GM18858 (cell line): ENCODE measurements around the gene SMIM34.
"Not testable (repeated sequence)": the region's sequence is repeated elsewhere in the genome, so short reads cannot be mapped to it uniquely, and the experiment has no call there.

ENCODE experiments used
- ATAC-seq: cut with Tn5 transposase; IDR thresholded peaks from one replicate; pipeline ENCODE4 v1.9.1; 2021; ENCODE audit not compliant: unreplicated experiment

Gene SMIM34

DNA sequence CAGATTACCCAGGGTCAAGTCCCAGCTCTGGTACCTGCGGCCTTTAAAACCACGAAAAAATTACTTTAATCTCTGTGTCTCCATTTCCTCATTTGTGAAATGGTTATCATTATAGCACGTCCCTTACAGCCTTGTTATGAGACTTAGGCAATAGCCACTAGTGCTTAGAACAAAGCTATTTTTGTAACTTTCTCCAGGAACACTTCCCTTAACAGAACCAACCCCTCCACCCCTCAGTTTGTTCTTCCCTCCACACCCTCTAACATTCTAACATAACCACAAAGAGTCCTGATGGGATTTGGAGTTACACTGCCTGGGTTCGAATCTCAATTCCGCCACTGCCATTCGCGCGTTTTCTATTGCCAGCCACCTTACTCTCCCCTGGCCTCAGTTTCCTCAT, 49.3 kb downstream of the SMIM34 start:
- ATAC-seq, result not testable (repeated sequence)

DNA sequence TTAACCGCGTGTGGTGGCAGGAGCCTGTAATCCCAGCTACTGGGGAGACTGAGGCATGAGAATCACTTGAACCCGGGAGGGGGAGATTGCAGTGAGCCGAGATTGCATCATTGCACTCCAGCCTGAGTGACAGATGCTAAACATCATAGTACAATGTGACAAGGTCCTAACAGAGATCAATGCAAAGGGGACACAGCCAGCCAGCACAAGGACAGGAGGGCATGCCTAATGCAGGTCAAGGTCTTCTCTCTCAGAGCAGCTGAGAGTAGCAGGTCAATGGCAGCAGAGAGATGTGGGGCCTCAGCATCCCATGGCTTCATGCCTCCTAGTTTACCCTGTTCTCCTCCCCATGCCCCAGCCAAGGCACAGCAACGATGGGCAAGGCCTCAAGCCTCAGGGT, 51.4 kb downstream of the SMIM34 start:
- ATAC-seq, result no peak

DNA sequence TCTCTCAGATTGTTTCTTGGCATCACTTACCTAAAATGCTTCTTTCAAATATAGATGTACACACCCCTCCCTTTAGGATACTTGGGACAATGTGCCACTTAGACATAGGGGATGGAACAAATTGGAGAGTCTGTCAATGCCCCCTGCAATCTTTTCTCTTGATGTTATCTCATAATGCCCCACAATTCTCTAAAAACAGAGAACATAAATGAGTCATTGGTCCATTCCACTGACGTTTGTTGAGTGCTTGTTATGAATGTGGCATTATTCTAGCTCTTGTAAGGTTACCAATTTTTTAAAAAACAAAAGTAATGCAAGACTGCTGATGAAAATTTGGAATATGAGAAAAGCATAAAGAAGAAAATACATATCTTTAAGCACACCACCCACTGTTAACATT, 54.0 kb downstream of the SMIM34 start:
- ATAC-seq, result no peak
